H9 (cell line): Measurements from ENCODE around the gene CLEC18C. TPM values are rescaled to one million over a fixed set of nuclear protein-coding genes. Genes with fewer than 3 reads are reported as not detected.
"Not testable (repeated sequence)": the region's sequence is repeated elsewhere in the genome, so short reads cannot be mapped to it uniquely, and the experiment has no call there.

Experiments
- DNase-seq: peaks from one replicate; pipeline ENCODE4 v3.0.0-alpha.2; 2017
- H2AFZ ChIP-seq: one replicate; pipeline ENCODE4 v1.6.1; 2013; ENCODE audit warnings: mild to moderate bottlenecking, low read length, control low read depth, moderate library complexity
- H2AK5ac ChIP-seq: 2 replicates; pipeline ENCODE4 v1.6.1; 2013; ENCODE audit warnings: low read length, control low read depth, mixed read lengths; ENCODE audit not compliant: insufficient read length
- H2BK120ac ChIP-seq: one replicate; pipeline ENCODE4 v1.6.1; 2013; ENCODE audit warnings: low read depth, mild to moderate bottlenecking, low read length, control low read depth, inconsistent platforms; ENCODE audit not compliant: poor library complexity, severe bottlenecking
- H2BK12ac ChIP-seq: 2 replicates; pipeline ENCODE4 v1.6.1; 2013; ENCODE audit warnings: low read length, control low read depth, mixed read lengths, low read depth; ENCODE audit not compliant: insufficient read length
- H2BK15ac ChIP-seq: 2 replicates; pipeline ENCODE4 v1.6.1; 2013; ENCODE audit warnings: low read depth, low read length, control low read depth
- H2BK20ac ChIP-seq: one replicate; pipeline ENCODE4 v1.6.1; 2013; ENCODE audit warnings: low read depth, mild to moderate bottlenecking, low read length, control low read depth, inconsistent platforms; ENCODE audit not compliant: poor library complexity, severe bottlenecking
- H2BK5ac ChIP-seq: 2 replicates; pipeline ENCODE4 v1.6.1; 2013; ENCODE audit warnings: low read length, control low read depth, mixed read lengths; ENCODE audit not compliant: insufficient read length
- H3K14ac ChIP-seq: 2 replicates; pipeline ENCODE4 v1.6.1; 2013; ENCODE audit warnings: low read length, control low read depth; ENCODE audit not compliant: insufficient read depth
- H3K18ac ChIP-seq: 2 replicates; pipeline ENCODE4 v1.6.1; 2013; ENCODE audit warnings: low read depth, mild to moderate bottlenecking, mixed read lengths, low read length, control low read depth; ENCODE audit not compliant: insufficient read length
- H3K23ac ChIP-seq: 2 replicates; pipeline ENCODE4 v1.6.1; 2013; ENCODE audit warnings: low read length, control low read depth, mixed read lengths, low read depth; ENCODE audit not compliant: insufficient read length
- H3K23me2 ChIP-seq: 2 replicates; pipeline ENCODE4 v1.6.1; 2013; ENCODE audit warnings: low read depth, mild to moderate bottlenecking, mixed read lengths, low read length, control low read depth; ENCODE audit not compliant: insufficient read length, poor library complexity, severe bottlenecking
- H3K27ac ChIP-seq: 2 replicates; pipeline ENCODE4 v1.5.1; 2013; ENCODE audit warnings: low read length, control low read depth, mixed read lengths, low read depth; ENCODE audit not compliant: insufficient read length
- H3K27me3 ChIP-seq: 2 replicates; pipeline ENCODE4 v1.6.1; 2013; ENCODE audit warnings: low read length, control low read depth, inconsistent platforms; ENCODE audit not compliant: insufficient read depth
- H3K4ac ChIP-seq: 2 replicates; pipeline ENCODE4 v1.6.1; 2013; ENCODE audit warnings: low read depth, mild to moderate bottlenecking, control low read depth, inconsistent platforms, low read length, moderate library complexity
- H3K4me1 ChIP-seq: 2 replicates; pipeline ENCODE4 v1.6.1; 2013; ENCODE audit warnings: low read length, control low read depth, inconsistent platforms; ENCODE audit not compliant: insufficient read depth
- H3K4me2 ChIP-seq: 2 replicates; pipeline ENCODE4 v1.6.1; 2013; ENCODE audit warnings: low read length, control low read depth, mixed read lengths; ENCODE audit not compliant: insufficient read length, insufficient read depth
- H3K56ac ChIP-seq: 2 replicates; pipeline ENCODE4 v1.6.1; 2013; ENCODE audit warnings: low read depth, mild to moderate bottlenecking, mixed read lengths, low read length, control low read depth; ENCODE audit not compliant: insufficient read length
- H3K79me1 ChIP-seq: 2 replicates; pipeline ENCODE4 v1.6.1; 2013; ENCODE audit warnings: low read depth, mild to moderate bottlenecking, moderate library complexity, low read length, control low read depth, inconsistent platforms; ENCODE audit not compliant: insufficient read depth, poor library complexity, severe bottlenecking
- H3K79me2 ChIP-seq: 2 replicates; pipeline ENCODE4 v1.6.1; 2013; ENCODE audit warnings: low read length, control low read depth, inconsistent platforms; ENCODE audit not compliant: insufficient read depth
- H3K9ac ChIP-seq: 2 replicates; pipeline ENCODE4 v1.6.1; 2013; ENCODE audit warnings: low read length, control low read depth, mixed read lengths; ENCODE audit not compliant: insufficient read length; ENCODE audit errors: extremely low read depth
- H3K9me3 ChIP-seq: one replicate; pipeline ENCODE4 v1.6.1; 2013; ENCODE audit warnings: low read depth, low read length, inconsistent platforms; ENCODE audit not compliant: control insufficient read depth
- H3T11ph ChIP-seq: one replicate; pipeline ENCODE4 v1.6.1; 2013; ENCODE audit warnings: mild to moderate bottlenecking, low read length, control low read depth, inconsistent platforms
- H4K20me1 ChIP-seq: one replicate; pipeline ENCODE4 v1.6.1; 2013; ENCODE audit not compliant: control insufficient read depth, insufficient read length, insufficient read depth
- H4K5ac ChIP-seq: 2 replicates; pipeline ENCODE4 v1.6.1; 2013; ENCODE audit warnings: low read depth, mild to moderate bottlenecking, mixed read lengths, low read length, control low read depth; ENCODE audit not compliant: insufficient read length
- H4K8ac ChIP-seq: replicated peaks from 2 replicates; pipeline ENCODE4 v1.6.1; 2013; ENCODE audit warnings: low read length, control low read depth, mixed read lengths, low read depth; ENCODE audit not compliant: insufficient read length
- H4K91ac ChIP-seq: 2 replicates; pipeline ENCODE4 v1.6.1; 2013; ENCODE audit warnings: low read depth, mild to moderate bottlenecking, moderate library complexity, mixed read lengths, low read length, control low read depth; ENCODE audit not compliant: insufficient read length
- H3K27ac Mint-ChIP-seq, 3 experiments: 2 replicates in 2 of 3; 3 replicates in 1 of 3; pipeline ENCODE4 v1.8.0; 2020 to 2021; ENCODE audit warnings: mixed read lengths in 3 of 3, mild to moderate bottlenecking in 1 of 3, moderate library complexity in 1 of 3
- H3K27me3 Mint-ChIP-seq: 2 replicates; pipeline ENCODE4 v1.8.0; 2021; ENCODE audit warnings: low read depth, mild to moderate bottlenecking, moderate library complexity, mixed read lengths
- H3K36me3 Mint-ChIP-seq, 3 experiments: 2 replicates in 2 of 3; 3 replicates in 1 of 3; pipeline ENCODE4 v1.8.0; 2020 to 2021; ENCODE audit warnings: low read depth in 3 of 3, mixed read lengths in 3 of 3; ENCODE audit not compliant: insufficient read depth in 1 of 3
- H3K4me1 Mint-ChIP-seq, 2 experiments: 2 replicates each; pipeline ENCODE4 v1.8.0; 2020; ENCODE audit warnings: mixed read lengths in 2 of 2
- H3K4me3 Mint-ChIP-seq, 2 experiments: 2 replicates in 1 of 2; 3 replicates in 1 of 2; pipeline ENCODE4 v1.8.0; 2020 to 2021; ENCODE audit warnings: mild to moderate bottlenecking in 2 of 2, mixed read lengths in 2 of 2, moderate library complexity in 1 of 2
- H3K9me3 Mint-ChIP-seq, 2 experiments: 2 replicates in 1 of 2; 3 replicates in 1 of 2; pipeline ENCODE4 v1.8.0; 2020; ENCODE audit warnings: mild to moderate bottlenecking in 2 of 2, mixed read lengths in 2 of 2, moderate library complexity in 1 of 2
- WGBS: extraction: QIAGEN DNeasy Blood & Tissue Kit; methylation state at CpG from one replicate; pipeline ENCODE4 v1.1.7; 2013; ENCODE audit warnings: missing lambda C conversion rate, low lambda C conversion rate, mixed read lengths; ENCODE audit not compliant: insufficient read length; ENCODE audit errors: extremely low coverage; 5-methylcytosine and 5-hydroxymethylcytosine counted together
- total RNA-seq: library from RNA; stranded (reverse); gene quantifications from 2 replicates; pipeline ENCODE4 v1.2.1, GENCODE V29; 2021

Gene CLEC18C
- total RNA-seq, 1 experiment from 2014 or later, result 0.11 TPM

GRCh38 chr16:70126226-70126625 is 47.4 kb upstream of the CLEC18C start:
- H3K4me3 Mint-ChIP-seq, H2BK120ac ChIP-seq, H3K23ac ChIP-seq, H3K79me1 ChIP-seq, H4K20me1 ChIP-seq, H3K4me1 ChIP-seq, H4K91ac ChIP-seq, H3K9me3 Mint-ChIP-seq, H3T11ph ChIP-seq, H3K56ac ChIP-seq, DNase-seq, H2BK20ac ChIP-seq, H3K4me1 Mint-ChIP-seq, H2BK5ac ChIP-seq, H3K79me2 ChIP-seq, H3K27me3 ChIP-seq, H2BK15ac ChIP-seq, H3K18ac ChIP-seq, H3K4ac ChIP-seq, H3K9ac ChIP-seq, H3K23me2 ChIP-seq, H3K9me3 ChIP-seq, H3K27me3 Mint-ChIP-seq, H2AK5ac ChIP-seq, H3K4me2 ChIP-seq, H3K27ac ChIP-seq, H4K5ac ChIP-seq, H2AFZ ChIP-seq, H4K8ac ChIP-seq, H2BK12ac ChIP-seq, H3K14ac ChIP-seq, H3K27ac Mint-ChIP-seq: not testable (repeated sequence)
- H3K36me3 Mint-ChIP-seq, result peaks cover 33 to 72% (median 59%) of the 10 kb centered on the region in 3 experiments
- WGBS, result no CpG with 5 or more reads among the region's 11 CpGs

DNA sequence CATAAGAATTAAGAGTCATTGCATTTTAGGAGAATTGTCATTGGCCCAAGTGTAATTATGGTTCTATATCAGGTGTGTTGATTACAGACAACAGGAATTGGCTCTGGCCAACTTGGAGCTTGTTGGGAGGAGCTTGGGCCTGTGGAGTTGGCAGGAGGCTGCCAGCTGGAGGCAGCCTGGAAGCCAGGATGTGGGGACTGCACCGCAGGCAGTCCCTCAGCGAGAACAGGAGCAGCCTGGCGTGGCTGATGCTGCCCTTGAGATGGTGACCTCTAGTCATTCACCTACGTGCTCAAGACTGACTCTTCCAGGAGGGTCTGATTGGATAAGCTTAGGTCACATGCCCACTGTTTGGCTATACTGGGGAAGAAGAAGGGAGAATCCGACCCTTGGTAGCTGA is 45.9 kb upstream of the CLEC18C start:
- not testable (repeated sequence) for H2BK15ac ChIP-seq, DNase-seq, H4K91ac ChIP-seq, H2BK12ac ChIP-seq, H3K27ac ChIP-seq, H3K79me1 ChIP-seq, H3T11ph ChIP-seq, H3K27ac Mint-ChIP-seq, H2AK5ac ChIP-seq, H4K5ac ChIP-seq, H4K8ac ChIP-seq, H3K27me3 ChIP-seq, H3K18ac ChIP-seq, H3K4me1 Mint-ChIP-seq, H3K4me3 Mint-ChIP-seq, H3K4me1 ChIP-seq, H3K4me2 ChIP-seq, H2BK5ac ChIP-seq, H4K20me1 ChIP-seq, H3K56ac ChIP-seq, H3K79me2 ChIP-seq, H2AFZ ChIP-seq, H3K9me3 Mint-ChIP-seq, H3K23ac ChIP-seq, H3K9ac ChIP-seq, H3K23me2 ChIP-seq, H3K9me3 ChIP-seq, H3K4ac ChIP-seq, H2BK120ac ChIP-seq, H3K27me3 Mint-ChIP-seq, H3K14ac ChIP-seq, H2BK20ac ChIP-seq
- no CpG with 5 or more reads among the region's 5 CpGs for WGBS
- peaks cover 27 to 76% (median 60%) of the 10 kb centered on the region in 3 experiments; a peak in 6 of 7 replicates for H3K36me3 Mint-ChIP-seq
